Left lung (tissue), 10 donors: ENCODE data around the gene KRTAP10-8. TPM values are rescaled to one million over a fixed set of nuclear protein-coding genes. Genes with fewer than 3 reads are reported as not detected.
A peak's percentile ranks its signal among the peaks of the same experiment; 100 is the strongest.
"Not testable (repeated sequence)": the region's sequence is repeated elsewhere in the genome, so short reads cannot be mapped to it uniquely, and the experiment has no call there.

Experiments
- ATAC-seq: fragments of 200-7000 bp; cut with Tn5 transposase; one replicate; pipeline ENCODE4 v1.9.1; 2020; ENCODE audit warnings: moderate library complexity
- DNase-seq, 4 donors: peaks; one replicate each; pipeline ENCODE4 v3.0.0-alpha.2; 2013 to 2020
- H3K27ac ChIP-seq, 2 donors: fragments of 200-600 bp; sonication (generic) in 1 of 2; one replicate each; pipeline versions ENCODE4 v1.5.0 to v1.8.0; 2020 to 2021
- H3K27me3 ChIP-seq, 2 donors: fragments of 200-600 bp; sonication (generic) in 1 of 2; one replicate each; pipeline versions ENCODE4 v1.5.0 to v1.8.0; 2020 to 2021
- H3K36me3 ChIP-seq, 2 donors: fragments of 200-600 bp; sonication (generic) in 1 of 2; one replicate each; pipeline versions ENCODE4 v1.5.0 to v1.8.0; 2020 to 2021
- H3K4me1 ChIP-seq, 2 donors: fragments of 200-600 bp; one replicate each; pipeline ENCODE4 v1.8.0; 2021
- H3K4me3 ChIP-seq, 2 donors: fragments of 200-600 bp; sonication (generic) in 1 of 2; one replicate each; pipeline versions ENCODE4 v1.5.0 to v1.8.0; 2020 to 2021; ENCODE audit warnings: mild to moderate bottlenecking in 1 of 2
- H3K9me3 ChIP-seq, 2 donors: fragments of 200-600 bp; sonication (generic) in 1 of 2; one replicate each; pipeline versions ENCODE4 v1.5.0 to v1.8.0; 2020 to 2021
- CTCF ChIP-seq, 2 donors: fragments of 200-600 bp; sonication (generic) in 1 of 2; IDR thresholded peaks; one replicate each; pipeline versions ENCODE4 v1.5.0 to v1.8.0; 2021; ENCODE audit warnings: antibody characterized with exemption in 2 of 2
- intact Hi-C, 2 donors: fragments of 100-400 bp; cut with DNase I; formaldehyde crosslinking; loops; one replicate each; pipeline versions ENCODE4 v1.11.2 to v1.14.2; 2022
- polyA plus RNA-seq, 6 donors: library from polyadenylated mRNA; unstranded; fragments of 120-200 nt; gene quantifications; one replicate each; pipeline ENCODE4 v1.2.1, GENCODE V29; 2013; ENCODE audit not compliant: insufficient read length in 6 of 6
- total RNA-seq, 2 donors: library from RNA; stranded (reverse); fragmentation: NEBNext Ultra II Directional; extraction: Animal tissue kit (Norgen Biotek cat#: 25700); gene quantifications; one replicate each; pipeline ENCODE4 v1.2.1, GENCODE V29; 2021
- donor health status: DM: no; HTN: yes; CAD: no.
- donor health status: DM: no; HTN: no; CAD: no.

Gene KRTAP10-8
- total and polyA plus RNA-seq, 8 donors = not detected

GRCh38 chr21:44571844-44572782 lies 39.8 kb upstream of the KRTAP10-8 start:
- intact Hi-C loops = no loop called here
- DNase-seq = peak in 1 of 4 donors; percentile 75
- TF ChIP-seq CTCF (IDR thresholded peaks at IDR 0.05) = no peak
- H3K4me3 ChIP-seq = no peak overlapping the region
- H3K4me1 ChIP-seq = no peaks in the 10 kb centered on the region
- peaks cover 0 to 8% of the 10 kb centered on the region in 2 donors for H3K9me3 ChIP-seq
- peaks cover 0 to 43% of the 10 kb centered on the region in 2 donors for H3K27me3 ChIP-seq
- no peaks in the 10 kb centered on the region for H3K36me3 ChIP-seq
- ATAC-seq = no peak
- no peak overlapping the region for H3K27ac ChIP-seq

- Histone ChIP-seq H3K36me3 (no peaks in the 10 kb centered on the region), H3K27me3 (peaks cover 0 to 43% of the 10 kb centered on the region in 2 donors), H3K9me3 (peaks cover 0 to 14% of the 10 kb centered on the region in 2 donors), H3K4me3 (no peak overlapping the region), H3K4me1 (no peaks in the 10 kb centered on the region), H3K27ac (no peak overlapping the region)
- intact Hi-C loops = no loop called here
- TF ChIP-seq CTCF (IDR thresholded peaks at IDR 0.05) = no peak
- ATAC-seq = no peak
- DNase-seq = no peak
Observed at GRCh38 chr21:44572959-44573583, 38.8 kb upstream of the KRTAP10-8 start.

- H3K4me3 ChIP-seq, ATAC-seq, intact Hi-C loops: not testable (repeated sequence)
Observed at GRCh38 chr21:44573630-44574456, 38.0 kb upstream of the KRTAP10-8 start, which contains the start of gene KRTAP10-4. Gene KRTAP10-4, plus strand, starts transcription at chr21:44573729. Its CDS starts 30 bp downstream, at chr21:44573759.

GRCh38 chr21:44574457-44575306 lies 37.2 kb upstream of the KRTAP10-8 start:
- Histone ChIP-seq H3K27ac (no peak overlapping the region), H3K4me3 (no peak overlapping the region), H3K36me3 (no peaks in the 10 kb centered on the region), H3K9me3 (peaks cover 0 to 16% of the 10 kb centered on the region in 2 donors), H3K4me1 (no peaks in the 10 kb centered on the region), H3K27me3 (peaks cover 0 to 38% of the 10 kb centered on the region in 2 donors)
- TF ChIP-seq CTCF (IDR thresholded peaks at IDR 0.05) = no peak
- intact Hi-C loops = no loop called here
- ATAC-seq (no peak), DNase-seq (no peak)

More at GRCh38 chr21:44573630-44574456, 38.0 kb upstream of the KRTAP10-8 start, which contains the start of gene KRTAP10-4:
- DNase-seq, H3K4me1 ChIP-seq, H3K27ac ChIP-seq, H3K36me3 ChIP-seq: not testable (repeated sequence)
- peaks cover 0 to 35% of the 10 kb centered on the region in 2 donors for H3K27me3 ChIP-seq
- peaks cover 0 to 16% of the 10 kb centered on the region in 2 donors for H3K9me3 ChIP-seq
